Glutamatergic neuron (in vitro differentiated cells): ENCODE results near the gene SPART. TPM values are rescaled to one million over a fixed set of nuclear protein-coding genes. Genes with fewer than 3 reads are reported as not detected.

Experiments used
- DNase-seq: peaks from one replicate; pipeline ENCODE4 v3.0.0; 2022
- H3K27ac Mint-ChIP-seq: one replicate; pipeline ENCODE4 v1.8.0; 2020; ENCODE audit warnings: mild to moderate bottlenecking, mixed read lengths, inconsistent platforms; ENCODE audit not compliant: unreplicated experiment
- H3K27me3 Mint-ChIP-seq: one replicate; pipeline ENCODE4 v1.8.0; 2020; ENCODE audit warnings: mild to moderate bottlenecking, moderate library complexity, mixed read lengths, inconsistent platforms; ENCODE audit not compliant: unreplicated experiment
- H3K36me3 Mint-ChIP-seq: one replicate; pipeline ENCODE4 v1.8.0; 2020; ENCODE audit warnings: mild to moderate bottlenecking, mixed read lengths, inconsistent platforms; ENCODE audit not compliant: unreplicated experiment
- H3K4me1 Mint-ChIP-seq: one replicate; pipeline ENCODE4 v1.8.0; 2020; ENCODE audit warnings: mild to moderate bottlenecking, low read depth, mixed read lengths, inconsistent platforms; ENCODE audit not compliant: unreplicated experiment
- H3K4me3 Mint-ChIP-seq: one replicate; pipeline ENCODE4 v1.8.0; 2020; ENCODE audit warnings: mild to moderate bottlenecking, mixed read lengths, inconsistent platforms; ENCODE audit not compliant: unreplicated experiment
- H3K9me3 Mint-ChIP-seq: one replicate; pipeline ENCODE4 v1.8.0; 2020; ENCODE audit warnings: mild to moderate bottlenecking, moderate library complexity, mixed read lengths, inconsistent platforms; ENCODE audit not compliant: unreplicated experiment
- CTCF ChIP-seq: fragments of 200-600 bp; sonication (generic); IDR thresholded peaks from one replicate; pipeline ENCODE4 v1.5.0; 2021; ENCODE audit not compliant: partially characterized antibody, unreplicated experiment
- total RNA-seq: library from RNA; stranded (reverse); fragmentation: NEBNext Ultra II Directional; extraction: Animal tissue kit (Norgen Biotek cat#: 25700); gene quantifications from one replicate; pipeline ENCODE4 v1.2.1, GENCODE V29; 2021; ENCODE audit not compliant: unreplicated experiment

SPART gene
- total RNA-seq, 1 donor from 2014 or later: 7.4 TPM

DNA sequence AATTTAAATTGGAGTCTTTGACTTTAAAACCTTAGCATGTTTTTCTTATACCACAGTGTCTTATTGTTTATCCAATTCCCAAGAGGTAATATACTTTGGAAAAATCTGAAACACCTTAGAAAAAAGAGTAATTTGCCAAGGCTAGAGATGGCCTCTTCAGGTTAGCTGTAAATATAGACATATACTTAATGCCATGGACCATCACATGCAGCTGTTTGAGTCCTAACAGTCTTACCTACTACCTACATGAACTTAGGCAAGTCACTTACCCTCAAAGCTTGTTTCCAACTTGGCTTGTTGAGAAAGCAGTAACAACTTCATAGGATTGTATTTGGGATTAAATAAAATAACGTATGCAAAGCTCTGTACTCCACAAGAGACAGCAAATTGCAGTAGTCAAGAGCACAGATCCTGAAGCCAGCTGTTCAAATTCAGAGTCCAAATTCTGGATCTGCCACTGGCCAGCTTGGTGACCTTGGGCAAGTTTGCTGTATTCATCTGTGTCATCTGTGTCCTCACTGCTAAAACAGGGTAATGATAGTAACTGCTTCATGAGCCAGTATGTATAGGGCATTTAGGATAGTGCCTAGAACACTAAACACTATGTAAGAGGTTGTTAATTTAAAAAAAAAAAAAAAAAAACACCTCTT, 13.2 kb upstream of the SPART start:
- H3K9me3 Mint-ChIP-seq: peaks cover 2% of the 10 kb centered on the region
- H3K27ac Mint-ChIP-seq: no peak overlapping the region
- H3K4me3 Mint-ChIP-seq: no peak overlapping the region
- DNase-seq: no peak
- H3K36me3 Mint-ChIP-seq: no peaks in the 10 kb centered on the region
- no peaks in the 10 kb centered on the region for H3K4me1 Mint-ChIP-seq
- no peak for TF ChIP-seq CTCF
- H3K27me3 Mint-ChIP-seq: no peaks in the 10 kb centered on the region

DNA sequence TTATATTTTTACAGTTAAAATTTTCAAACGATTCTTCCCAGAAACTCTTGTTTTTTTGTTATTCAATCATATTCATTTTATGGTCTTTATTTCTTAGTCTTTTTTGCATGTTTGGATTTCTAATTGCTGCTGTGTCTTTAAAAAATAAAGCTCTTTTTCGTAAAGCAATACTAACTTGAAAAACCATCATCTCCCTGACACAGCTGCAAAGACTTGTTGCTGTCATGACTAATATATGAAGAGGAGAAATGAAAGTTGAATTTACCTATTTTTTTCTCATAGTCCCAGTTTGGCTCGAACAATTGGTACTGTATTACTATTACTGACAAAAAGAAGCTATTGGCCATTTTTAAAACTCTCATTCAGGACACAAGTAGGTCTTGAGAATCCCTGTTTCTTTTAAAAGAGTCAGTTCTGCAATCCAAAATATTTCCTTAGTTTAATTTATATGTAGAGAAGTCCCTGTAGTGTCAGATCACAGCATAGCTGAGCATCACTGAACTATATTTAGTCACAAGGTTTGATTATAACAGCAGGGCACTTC, 12.1 kb upstream of the SPART start:
- no peaks in the 10 kb centered on the region for H3K4me1 Mint-ChIP-seq
- no peak overlapping the region for H3K27ac Mint-ChIP-seq
- H3K9me3 Mint-ChIP-seq: peaks cover 3% of the 10 kb centered on the region
- no peaks in the 10 kb centered on the region for H3K36me3 Mint-ChIP-seq
- TF ChIP-seq CTCF: no peak
- no peak for DNase-seq
- H3K4me3 Mint-ChIP-seq: no peak overlapping the region
- H3K27me3 Mint-ChIP-seq: no peaks in the 10 kb centered on the region

DNA sequence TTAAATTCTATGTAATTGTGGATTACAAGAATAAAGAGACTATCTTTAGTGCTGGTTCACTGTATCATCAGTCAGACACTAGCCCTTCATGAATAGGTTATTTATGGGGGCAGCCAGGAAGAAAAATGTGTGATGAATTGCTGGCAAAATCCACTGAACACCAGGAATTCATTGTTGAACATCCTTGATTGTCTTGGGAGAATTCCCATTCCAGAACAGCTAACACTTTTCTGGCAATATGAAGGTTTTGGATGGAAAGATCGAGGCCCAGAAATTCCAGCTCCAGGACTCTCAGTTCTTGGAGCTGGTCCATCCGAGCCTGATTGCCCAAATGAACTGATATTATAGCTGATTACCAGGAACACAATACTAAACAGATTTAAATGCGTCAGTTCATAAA, 11.5 kb upstream of the SPART start:
- no peaks in the 10 kb centered on the region for H3K27me3 Mint-ChIP-seq
- H3K4me1 Mint-ChIP-seq: no peaks in the 10 kb centered on the region
- no peaks in the 10 kb centered on the region for H3K36me3 Mint-ChIP-seq
- no peak overlapping the region for H3K27ac Mint-ChIP-seq
- DNase-seq: no peak
- H3K9me3 Mint-ChIP-seq: peaks cover 4% of the 10 kb centered on the region
- TF ChIP-seq CTCF: no peak
- H3K4me3 Mint-ChIP-seq: no peak overlapping the region

- Mint-ChIP-seq H3K36me3 (no peaks in the 10 kb centered on the region), H3K27me3 (no peaks in the 10 kb centered on the region), H3K4me1 (no peaks in the 10 kb centered on the region), H3K9me3 (peaks cover 4% of the 10 kb centered on the region), H3K27ac (no peak overlapping the region), H3K4me3 (no peak overlapping the region)
- no peak for TF ChIP-seq CTCF
- no peak for DNase-seq
Observed at GRCh38 chr13:36357231-36357630, 11.0 kb upstream of the SPART start.

DNA sequence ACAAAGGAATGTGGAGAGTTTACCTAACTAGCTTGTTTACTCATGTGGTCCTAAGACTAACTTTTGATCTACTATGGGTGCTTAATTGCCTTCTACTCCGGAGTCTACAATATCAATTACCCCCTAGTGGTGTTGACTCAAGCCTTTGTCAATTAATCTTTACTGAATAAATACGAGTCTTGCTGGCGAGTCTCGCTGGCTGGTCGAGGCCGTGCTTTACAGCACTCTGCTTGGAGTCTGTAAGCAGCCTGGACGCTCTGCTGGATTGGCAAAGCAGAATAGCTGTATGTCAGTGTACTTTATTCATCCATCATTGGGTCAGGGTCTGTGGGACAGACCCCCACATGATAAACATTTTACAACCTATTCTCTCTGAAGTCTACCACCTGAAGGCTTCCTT, 9.9 kb upstream of the SPART start:
- Mint-ChIP-seq H3K36me3 (no peaks in the 10 kb centered on the region), H3K27ac (no peak overlapping the region), H3K9me3 (peaks cover 4% of the 10 kb centered on the region), H3K27me3 (no peaks in the 10 kb centered on the region), H3K4me1 (no peaks in the 10 kb centered on the region), H3K4me3 (no peak overlapping the region)
- DNase-seq: no peak
- no peak for TF ChIP-seq CTCF
